Gastroesophageal sphincter (tissue), 3 donors: ENCODE results near the gene CHD5.

Source experiments
- CTCF ChIP-seq, 4 experiments: fragments of 200-600 bp in 2 of 4; fragments of 450-650 bp in 2 of 4; sonication (generic) in 1 of 4; IDR thresholded peaks; one replicate each; pipeline ENCODE4 v1.5.1; 2017 to 2019; ENCODE audit warnings: antibody characterized with exemption in 4 of 4, mild to moderate bottlenecking in 2 of 4, moderate library complexity in 2 of 4
- POLR2A ChIP-seq, 2 donors: fragments of 450-650 bp; IDR thresholded peaks; one replicate each; pipeline ENCODE4 v1.6.1; 2017; ENCODE audit warnings: antibody characterized with exemption in 2 of 2, mild to moderate bottlenecking in 2 of 2, moderate library complexity in 1 of 2
- POLR2AphosphoS5 ChIP-seq: sonication (generic); formaldehyde crosslinking; IDR thresholded peaks from one replicate; pipeline ENCODE4 v1.6.1; 2017; ENCODE audit warnings: antibody characterized with exemption

GRCh38 chr1:6093071-6093470 lies 87.0 kb downstream of the CHD5 start:
- TF ChIP-seq POLR2A (IDR thresholded peaks at IDR 0.05) = no peak
- no peak for TF ChIP-seq POLR2AphosphoS5
- no peak for TF ChIP-seq CTCF (IDR thresholded peaks at IDR 0.05)
